Sciatic nerve (tissue), 2 donors: Measurements from ENCODE around the gene TMEM151A. TPM values are rescaled to one million over a fixed set of nuclear protein-coding genes. Genes with fewer than 3 reads are reported as not detected.
"Not testable (repeated sequence)": the region's sequence is repeated elsewhere in the genome, so short reads cannot be mapped to it uniquely, and the experiment has no call there.

Experiments used
- ATAC-seq: fragments of 200-7000 bp; cut with Tn5 transposase; one replicate; pipeline ENCODE4 v1.9.1; 2020; ENCODE audit warnings: mild to moderate bottlenecking, moderate library complexity
- DNase-seq: peaks from one replicate; pipeline ENCODE4 v3.0.0-alpha.2; 2020; ENCODE audit warnings: low spot score
- intact Hi-C: fragments of 100-400 bp; cut with DNase I; formaldehyde crosslinking; loops from one replicate; pipeline ENCODE4 v1.14.2; 2022
- total RNA-seq: library from RNA; stranded (reverse); fragmentation: NEBNext Ultra II Directional; extraction: Animal tissue kit (Norgen Biotek cat#: 25700); gene quantifications from one replicate; pipeline ENCODE4 v1.2.1, GENCODE V29; 2021
- donor health status: DM: no; HTN: no; CAD: no.
- donor health status: DM: no; HTN: no; CAD: no.

Gene TMEM151A
- total RNA-seq, 1 donor from 2014 or later = 0.31 TPM

- DNase-seq = no peak
- intact Hi-C loops = no loop called here
- no peak for ATAC-seq
These were observed 24.5 kb downstream of the TMEM151A start for GRCh38 chr11:66315921-66316811.

- intact Hi-C loops = no loop called here
- peak; percentile 89 for DNase-seq
- ATAC-seq = peak; percentile 45
These were observed 25.2 kb downstream of the TMEM151A start, which contains the start of gene CD248 for GRCh38 chr11:66316849-66317251. Gene CD248 (minus strand): TSS chr11:66317044. CDS start chr11:66317027, 17 bp downstream.

GRCh38 chr11:66317322-66317722 is 25.6 kb downstream of the TMEM151A start:
- ATAC-seq (peak; percentile 33), DNase-seq (peak; percentile 75)
- intact Hi-C loops = no loop called here

GRCh38 chr11:66317723-66318599 is 26.3 kb downstream of the TMEM151A start:
- intact Hi-C loops = no loop called here
- ATAC-seq (peak; percentile 55), DNase-seq (no peak)

GRCh38 chr11:66318600-66318970 is 26.9 kb downstream of the TMEM151A start:
- DNase-seq (no peak), ATAC-seq (no peak)
- intact Hi-C loops = no loop called here

GRCh38 chr11:66320289-66320688 is 28.6 kb downstream of the TMEM151A start:
- ATAC-seq, intact Hi-C loops, DNase-seq: not testable (repeated sequence)

GRCh38 chr11:66320748-66321147 is 29.1 kb downstream of the TMEM151A start:
- DNase-seq, ATAC-seq, intact Hi-C loops: not testable (repeated sequence)

- ATAC-seq (no peak), DNase-seq (no peak)
- intact Hi-C loops = no loop called here
These were observed 29.9 kb downstream of the TMEM151A start for GRCh38 chr11:66321606-66322005.

GRCh38 chr11:66322732-66323427 is 31.2 kb downstream of the TMEM151A start:
- peak; percentile 79 for ATAC-seq
- DNase-seq = no peak

GRCh38 chr11:66323684-66324083 is 32.0 kb downstream of the TMEM151A start:
- DNase-seq (no peak), ATAC-seq (no peak)
- intact Hi-C loops = no loop called here

More at GRCh38 chr11:66322732-66323427, 31.2 kb downstream of the TMEM151A start:
- intact Hi-C loops = no loop called here

GRCh38 chr11:66324664-66325063 is 33.0 kb downstream of the TMEM151A start:
- no peak for DNase-seq
- intact Hi-C loops = no loop called here
- no peak for ATAC-seq

GRCh38 chr11:66325263-66325671 is 33.6 kb downstream of the TMEM151A start:
- ATAC-seq (no peak), DNase-seq (no peak)
- intact Hi-C loops = no loop called here

- ATAC-seq (peak; percentile 38), DNase-seq (no peak)
- intact Hi-C loops = no loop called here
These were observed 34.8 kb downstream of the TMEM151A start for GRCh38 chr11:66326261-66327111.

GRCh38 chr11:66327171-66328030 is 35.7 kb downstream of the TMEM151A start:
- peak; percentile 51 for ATAC-seq
- intact Hi-C loops = no loop called here

GRCh38 chr11:66328031-66328301 is 36.3 kb downstream of the TMEM151A start:
- ATAC-seq (no peak), DNase-seq (no peak)
- intact Hi-C loops = no loop called here

More at GRCh38 chr11:66327171-66328030, 35.7 kb downstream of the TMEM151A start:
- no peak for DNase-seq

- ATAC-seq (peak; percentile 88), DNase-seq (peak; percentile 86)
- intact Hi-C loops = no loop called here
These were observed 36.8 kb downstream of the TMEM151A start for GRCh38 chr11:66328302-66329144.
